Mononuclear cell (primary cell): Measurements from ENCODE around the gene NCAPH2. TPM values are rescaled to one million over a fixed set of nuclear protein-coding genes. Genes with fewer than 3 reads are reported as not detected.

Source experiments
- H3K27me3 ChIP-seq: 2 replicates; pipeline ENCODE4 v1.6.0; 2011; ENCODE audit warnings: low read length, control low read depth; ENCODE audit not compliant: insufficient read depth
- H3K4me1 ChIP-seq: 2 replicates; pipeline ENCODE4 v1.5.1; 2011; ENCODE audit warnings: mild to moderate bottlenecking, low read length, control low read depth; ENCODE audit not compliant: insufficient read depth
- H3K4me3 ChIP-seq: 2 replicates; pipeline ENCODE4 v1.5.1; 2011; ENCODE audit warnings: mild to moderate bottlenecking, low read length, moderate library complexity
- H3K9me3 ChIP-seq: 2 replicates; pipeline ENCODE4 v1.5.1; 2011; ENCODE audit warnings: low read depth, mild to moderate bottlenecking, control low read depth, low read length
- total RNA-seq: library from RNA; depleted of rRNA; stranded (reverse); fragments of >200 nt; gene quantifications from one replicate; pipeline ENCODE4 v1.2.3, GENCODE V29; 2012

The NCAPH2 gene
- total RNA-seq, 1 donor, result 40.6 TPM

DNA sequence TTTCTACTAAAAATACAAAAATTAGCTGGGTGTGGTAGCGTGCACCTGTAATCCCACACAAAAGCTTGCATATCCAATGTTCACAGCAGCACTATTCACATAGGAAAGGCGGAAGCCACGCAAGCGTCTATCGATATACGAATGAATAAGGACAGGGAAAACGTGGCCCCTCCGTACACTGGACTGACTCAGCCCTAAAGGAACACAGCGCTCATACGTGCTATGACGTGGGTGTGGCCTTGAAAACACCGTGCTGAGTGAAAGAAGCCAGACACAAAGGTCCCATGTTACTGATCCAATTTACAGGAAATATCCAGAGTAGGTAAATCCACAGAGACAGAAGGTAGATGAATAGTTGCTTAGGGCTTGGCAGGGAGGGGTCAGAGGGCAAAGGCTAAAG, 7.6 kb upstream of the NCAPH2 start:
- no peaks in the 10 kb centered on the region for H3K9me3 ChIP-seq
- H3K27me3 ChIP-seq, result no peaks in the 10 kb centered on the region
- no peak overlapping the region for H3K4me3 ChIP-seq
- peaks cover 4% of the 10 kb centered on the region for H3K4me1 ChIP-seq

- Histone ChIP-seq H3K9me3 (no peaks in the 10 kb centered on the region), H3K27me3 (no peaks in the 10 kb centered on the region), H3K4me1 (peaks cover 15% of the 10 kb centered on the region), H3K4me3 (no peak overlapping the region)
Observed at GRCh38 chr22:50502096-50502495, 5.9 kb upstream of the NCAPH2 start.

DNA sequence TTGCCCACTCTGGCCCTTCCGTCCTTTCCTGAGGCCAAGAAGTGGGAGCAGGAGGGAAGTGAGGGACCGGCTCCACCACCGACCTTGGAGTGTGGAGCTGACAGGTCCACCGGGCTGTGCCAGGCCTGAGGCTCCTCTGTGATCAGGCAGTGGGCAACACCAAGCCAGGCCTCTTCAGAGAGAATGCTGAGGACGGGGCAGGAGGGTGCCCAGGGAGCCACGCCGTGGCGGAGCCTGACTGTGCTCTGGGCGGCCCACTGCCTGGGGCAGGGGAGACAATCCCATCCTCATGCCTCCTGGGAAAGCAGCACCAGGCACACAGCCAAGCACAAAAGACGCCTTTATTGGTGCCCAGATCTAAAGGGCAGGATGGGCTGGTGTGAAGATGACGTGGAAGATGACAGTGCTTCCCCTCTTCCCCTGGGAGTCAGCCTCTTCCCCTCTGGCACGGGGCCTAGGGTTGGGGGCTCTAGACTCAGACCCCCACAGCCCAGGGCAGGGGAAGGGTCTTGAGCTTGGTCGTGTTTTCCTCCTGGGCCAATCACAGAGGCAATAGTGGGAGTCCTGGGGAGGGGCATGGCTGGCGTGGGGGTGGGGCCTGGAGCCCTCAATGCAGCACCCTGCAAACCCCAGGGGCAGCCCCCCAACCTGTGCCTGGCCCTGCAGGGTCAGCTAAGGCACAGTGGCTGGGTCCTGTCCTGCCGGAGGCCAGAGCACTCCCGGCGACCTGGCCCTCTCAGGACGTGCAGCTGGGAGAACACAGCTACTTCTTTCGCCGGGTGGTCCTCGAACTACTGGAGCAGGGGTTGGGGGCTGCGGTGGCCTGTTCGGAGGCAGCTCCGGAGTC, 5.2 kb upstream of the NCAPH2 start:
- Histone ChIP-seq H3K9me3 (no peaks in the 10 kb centered on the region), H3K4me1 (peaks cover 16% of the 10 kb centered on the region), H3K27me3 (no peaks in the 10 kb centered on the region), H3K4me3 (no peak overlapping the region)

DNA sequence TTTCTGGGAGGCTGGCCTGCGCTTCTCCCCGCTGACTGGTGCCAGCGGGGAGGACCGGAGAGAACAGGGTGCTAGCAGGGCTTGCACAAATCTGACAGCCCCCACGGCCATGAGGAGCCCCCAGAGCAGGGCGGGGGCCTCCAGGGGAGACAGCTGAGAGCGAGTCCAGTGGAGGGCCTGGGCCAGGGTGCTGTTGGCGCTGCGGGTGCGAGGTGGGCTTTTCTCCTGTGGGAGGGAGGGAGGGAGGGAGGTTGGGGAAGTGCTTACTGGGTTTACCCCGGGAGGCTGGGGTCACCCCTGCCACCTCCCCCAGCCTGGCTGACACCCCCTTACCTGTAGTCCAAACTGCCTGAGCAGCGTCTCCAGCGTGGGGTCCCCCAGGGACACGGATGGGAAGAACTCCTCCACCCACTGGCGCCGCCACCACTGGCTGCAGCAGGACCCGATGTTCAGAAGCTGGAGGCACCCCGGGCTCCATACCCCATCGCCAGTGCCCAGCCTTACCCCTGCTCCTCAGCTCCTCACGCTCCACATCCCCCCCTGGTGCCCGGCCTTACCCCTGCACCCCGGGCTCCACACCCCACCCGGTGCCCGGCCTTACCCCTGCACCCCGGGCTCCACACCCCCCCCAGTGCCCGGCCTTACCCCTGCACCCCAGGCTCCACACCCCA, 4.4 kb upstream of the NCAPH2 start:
- Histone ChIP-seq H3K4me1 (peaks cover 14% of the 10 kb centered on the region), H3K27me3 (no peaks in the 10 kb centered on the region), H3K4me3 (no peak overlapping the region), H3K9me3 (no peaks in the 10 kb centered on the region)

GRCh38 chr22:50504369-50505211, 3.4 kb upstream of the NCAPH2 start:
- H3K9me3 ChIP-seq, result no peaks in the 10 kb centered on the region
- H3K4me1 ChIP-seq, result peaks cover 24% of the 10 kb centered on the region
- no peaks in the 10 kb centered on the region for H3K27me3 ChIP-seq
- no peak overlapping the region for H3K4me3 ChIP-seq

GRCh38 chr22:50505276-50505775, 2.7 kb upstream of the NCAPH2 start:
- H3K9me3 ChIP-seq, result no peaks in the 10 kb centered on the region
- H3K4me3 ChIP-seq, result no peak overlapping the region
- no peaks in the 10 kb centered on the region for H3K27me3 ChIP-seq
- peaks cover 25% of the 10 kb centered on the region for H3K4me1 ChIP-seq

DNA sequence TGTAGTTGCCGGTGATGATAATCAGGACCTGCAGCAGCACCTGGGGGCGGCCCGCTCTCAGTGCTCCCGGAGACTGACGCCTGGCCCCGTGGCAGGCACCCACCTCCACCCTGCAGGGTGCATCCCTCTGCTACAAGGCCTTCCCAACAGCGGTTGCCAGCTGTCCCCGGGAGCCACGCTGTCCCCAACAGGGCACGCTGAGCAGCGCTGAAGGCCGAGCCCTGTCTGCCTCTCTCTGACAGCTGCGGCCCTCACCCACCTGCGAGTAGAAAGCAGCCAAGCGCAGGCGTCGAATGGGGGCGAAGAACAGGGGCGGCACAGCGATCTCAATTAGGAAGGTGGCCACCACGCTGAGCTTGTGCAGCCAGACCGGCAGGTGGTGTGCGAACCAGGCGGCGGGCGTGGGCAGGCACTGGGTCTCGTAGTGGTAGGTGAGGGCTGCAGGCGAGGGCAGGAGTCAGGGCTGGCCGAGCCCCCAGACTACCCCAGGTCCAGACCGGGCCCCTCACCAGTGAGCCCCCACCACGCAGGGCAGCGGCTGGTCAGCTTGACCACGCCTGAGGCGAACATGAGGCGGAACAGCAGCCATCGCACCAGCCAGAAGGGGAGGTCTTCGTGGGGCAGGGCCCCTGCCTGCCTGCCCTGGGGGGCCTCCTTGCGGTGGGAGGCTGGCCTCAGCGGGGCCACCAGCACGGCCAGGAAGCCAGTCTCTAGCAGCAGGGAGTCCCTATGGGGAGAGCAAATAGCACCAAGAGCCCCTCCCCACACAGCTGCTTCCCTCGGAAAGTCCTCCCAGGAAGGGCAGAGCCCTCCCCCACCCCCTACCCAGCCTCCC, 2.0 kb upstream of the NCAPH2 start:
- H3K27me3 ChIP-seq, result no peaks in the 10 kb centered on the region
- no peak overlapping the region for H3K4me3 ChIP-seq
- H3K9me3 ChIP-seq, result no peaks in the 10 kb centered on the region
- H3K4me1 ChIP-seq, result peaks cover 25% of the 10 kb centered on the region

- Histone ChIP-seq H3K27me3 (no peaks in the 10 kb centered on the region), H3K4me1 (peaks cover 25% of the 10 kb centered on the region), H3K4me3 (peak overlapping the region; percentile 72), H3K9me3 (no peaks in the 10 kb centered on the region)
Observed at GRCh38 chr22:50506611-50507420, 1.2 kb upstream of the NCAPH2 start.

- Histone ChIP-seq H3K4me1 (peaks cover 25% of the 10 kb centered on the region), H3K27me3 (no peaks in the 10 kb centered on the region), H3K4me3 (peak within 1 kb of the TSS; percentile 72), H3K9me3 (no peaks in the 10 kb centered on the region)
Observed at GRCh38 chr22:50507421-50507990, 518 bp upstream of the NCAPH2 start, which contains the start of gene LMF2. LMF2 (minus strand) TSS chr22:50507702; CDS start chr22:50507675, 27 bp downstream.

- no peaks in the 10 kb centered on the region for H3K9me3 ChIP-seq
- no peak overlapping the region for H3K4me3 ChIP-seq
Observed at GRCh38 chr22:50508897-50509296, 873 bp downstream of the NCAPH2 start.

GRCh38 chr22:50513175-50513574, 5.2 kb downstream of the NCAPH2 start:
- Histone ChIP-seq H3K4me1 (peaks cover 13% of the 10 kb centered on the region), H3K27me3 (no peaks in the 10 kb centered on the region), H3K4me3 (no peak overlapping the region), H3K9me3 (no peaks in the 10 kb centered on the region)

More at GRCh38 chr22:50508897-50509296, 873 bp downstream of the NCAPH2 start:
- H3K27me3 ChIP-seq, result no peaks in the 10 kb centered on the region
- H3K4me1 ChIP-seq, result peaks cover 25% of the 10 kb centered on the region

- Histone ChIP-seq H3K9me3 (no peaks in the 10 kb centered on the region), H3K4me1 (no peaks in the 10 kb centered on the region), H3K4me3 (no peak overlapping the region), H3K27me3 (no peaks in the 10 kb centered on the region)
Observed at GRCh38 chr22:50516068-50516467, 8.0 kb downstream of the NCAPH2 start.

- no peaks in the 10 kb centered on the region for H3K4me1 ChIP-seq
- H3K27me3 ChIP-seq, result no peaks in the 10 kb centered on the region
- H3K9me3 ChIP-seq, result no peaks in the 10 kb centered on the region
- no peak overlapping the region for H3K4me3 ChIP-seq
Observed at GRCh38 chr22:50516891-50517290, 8.9 kb downstream of the NCAPH2 start.
